NCI-H524 treated with DMSO at 0.1 percent for 48 hours (cell line): Measurements from ENCODE around the gene PKN2.
"Not testable (repeated sequence)": the region's sequence is repeated elsewhere in the genome, so short reads cannot be mapped to it uniquely, and the experiment has no call there.

Source experiments
- DNase-seq: peaks from one replicate; lab custom pipeline; 2025; lab: John Stamatoyannopoulos, UW

The PKN2 gene

GRCh38 chr1:88880717-88881116, 196.6 kb downstream of the PKN2 start:
- DNase-seq: not testable (repeated sequence)

DNA sequence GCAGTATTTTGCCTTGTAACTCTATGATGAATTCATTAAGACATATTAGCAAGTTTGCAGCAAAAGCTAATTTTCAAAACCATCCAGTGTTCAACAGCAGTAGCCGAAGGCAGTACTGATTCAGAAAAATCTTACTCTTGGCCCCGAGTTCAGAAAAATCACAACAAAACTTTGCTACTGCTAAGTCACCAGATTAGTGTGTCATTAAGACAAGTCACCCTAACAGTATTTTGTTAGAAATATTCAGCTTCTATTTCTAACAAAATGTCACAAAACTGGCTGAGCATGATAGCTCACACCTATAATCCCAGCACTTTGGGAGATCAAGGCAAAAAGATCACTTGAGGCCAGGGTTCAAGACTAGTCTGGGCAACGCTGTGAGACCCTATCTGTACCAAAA, 199.1 kb downstream of the PKN2 start:
- no peak for DNase-seq
